HG02678 (cell line): ENCODE data around the gene MN1.

Experiments used
- ATAC-seq: cut with Tn5 transposase; IDR thresholded peaks from one replicate; pipeline ENCODE4 v1.9.1; 2021; ENCODE audit warnings: mild to moderate bottlenecking, moderate library complexity; ENCODE audit not compliant: unreplicated experiment

MN1 gene

GRCh38 chr22:27719036-27719347, 82.6 kb downstream of the MN1 start:
- no peak for ATAC-seq

GRCh38 chr22:27718186-27719035, 83.1 kb downstream of the MN1 start:
- no peak for ATAC-seq

- no peak for ATAC-seq
Observed at GRCh38 chr22:27717094-27717493, 84.5 kb downstream of the MN1 start.

- ATAC-seq = no peak
Observed at GRCh38 chr22:27716074-27716473, 85.5 kb downstream of the MN1 start.

- no peak for ATAC-seq
Observed at GRCh38 chr22:27715106-27715505, 86.5 kb downstream of the MN1 start.

GRCh38 chr22:27714068-27714467, 87.5 kb downstream of the MN1 start:
- no peak for ATAC-seq

- ATAC-seq = no peak
Observed at GRCh38 chr22:27713461-27713860, 88.1 kb downstream of the MN1 start.

- no peak for ATAC-seq
Observed at GRCh38 chr22:27711756-27712155, 89.8 kb downstream of the MN1 start.

- ATAC-seq = no peak
Observed at GRCh38 chr22:27711012-27711411, 90.5 kb downstream of the MN1 start.

- ATAC-seq = no peak
Observed at GRCh38 chr22:27709919-27710675, 91.5 kb downstream of the MN1 start.

- ATAC-seq = no peak
Observed at GRCh38 chr22:27706489-27706888, 95.1 kb downstream of the MN1 start.

- no peak for ATAC-seq
Observed at GRCh38 chr22:27705408-27706080, 96.0 kb downstream of the MN1 start.

- ATAC-seq = no peak
Observed at GRCh38 chr22:27704581-27704980, 97.0 kb downstream of the MN1 start.

GRCh38 chr22:27699383-27700019, 102.1 kb downstream of the MN1 start:
- no peak for ATAC-seq

GRCh38 chr22:27698813-27699212, 102.7 kb downstream of the MN1 start:
- no peak for ATAC-seq
